Fibroblast of villous mesenchyme (primary cell): ENCODE data around the gene SLC39A8. TPM values are rescaled to one million over a fixed set of nuclear protein-coding genes. Genes with fewer than 3 reads are reported as not detected.

Experiments used
- DNase-seq: peaks from one replicate; pipeline ENCODE4 v3.0.0-alpha.2; 2010; ENCODE audit warnings: low read depth
- H3K4me3 ChIP-seq: 2 replicates; pipeline ENCODE4 v1.5.1; 2011; ENCODE audit warnings: low read depth, mild to moderate bottlenecking, low read length
- CTCF ChIP-seq: IDR thresholded peaks from 2 replicates; pipeline ENCODE4 v1.5.1; 2012; ENCODE audit warnings: low read depth, mild to moderate bottlenecking, low read length; ENCODE audit not compliant: insufficient read depth
- total RNA-seq: library from RNA; depleted of rRNA; stranded (reverse); fragments of >200 nt; gene quantifications from 2 replicates; pipeline ENCODE4 v1.2.3, GENCODE V29; 2012

SLC39A8 gene
- total RNA-seq, 1 donor = 38.4 TPM

DNA sequence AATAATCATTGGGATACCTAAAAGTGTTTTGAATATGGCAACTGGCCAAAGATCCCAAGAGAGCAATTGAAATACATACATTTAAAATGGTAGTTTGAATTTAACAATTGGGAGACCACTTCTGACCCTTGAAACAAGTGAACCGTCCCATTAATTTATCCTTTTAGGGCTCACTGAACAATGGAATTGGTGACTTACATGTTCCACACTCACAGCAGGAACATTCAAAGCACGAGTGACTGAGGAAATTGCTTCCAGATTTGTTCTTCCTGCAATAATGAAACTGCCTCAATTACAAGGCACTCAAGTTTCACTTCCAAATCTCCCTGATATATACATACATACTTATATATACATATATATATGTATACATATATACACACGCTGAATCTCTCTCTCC, 20.6 kb downstream of the SLC39A8 start:
- H3K4me3 ChIP-seq = no peak overlapping the region
- DNase-seq = no peak
- TF ChIP-seq CTCF = no peak

GRCh38 chr4:102322736-102323135, 22.5 kb downstream of the SLC39A8 start:
- no peak for TF ChIP-seq CTCF
- no peak overlapping the region for H3K4me3 ChIP-seq
- no peak for DNase-seq

DNA sequence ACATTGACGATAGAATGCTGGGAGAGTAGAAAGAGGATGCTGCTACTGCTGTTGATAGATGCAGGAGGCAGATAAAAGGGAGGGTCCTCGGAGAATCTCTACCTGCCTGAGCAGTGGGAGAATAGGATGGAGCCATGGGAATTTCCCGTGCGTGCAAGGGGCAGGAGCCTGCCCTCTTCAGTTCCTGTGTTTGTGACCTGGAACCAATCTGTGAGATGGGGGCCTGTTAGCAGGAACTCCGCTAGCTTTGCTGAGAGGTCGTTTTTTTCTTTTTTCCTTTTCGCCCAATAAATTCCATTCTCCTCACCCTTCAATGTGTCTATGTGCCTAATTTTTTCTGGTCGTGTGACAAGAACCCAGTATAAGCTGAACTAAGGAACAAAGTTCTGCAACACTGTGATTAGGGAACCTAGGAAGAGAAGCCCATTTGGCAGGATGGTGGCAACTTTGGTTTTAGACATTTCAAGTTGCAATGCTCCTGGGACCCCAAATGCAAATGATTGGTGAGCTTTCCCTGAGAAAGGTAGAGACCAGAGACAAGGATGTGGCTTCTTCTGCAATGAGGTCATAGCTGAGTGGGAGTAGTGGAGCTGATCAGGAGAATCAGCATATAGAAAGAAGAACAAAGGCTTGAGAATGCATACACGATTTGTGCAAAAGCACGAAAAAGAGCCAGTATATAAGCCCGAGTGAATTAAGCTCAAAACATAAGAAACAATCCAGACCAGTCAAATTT, 23.9 kb downstream of the SLC39A8 start:
- no peak for DNase-seq
- H3K4me3 ChIP-seq = no peak overlapping the region
- TF ChIP-seq CTCF = no peak

DNA sequence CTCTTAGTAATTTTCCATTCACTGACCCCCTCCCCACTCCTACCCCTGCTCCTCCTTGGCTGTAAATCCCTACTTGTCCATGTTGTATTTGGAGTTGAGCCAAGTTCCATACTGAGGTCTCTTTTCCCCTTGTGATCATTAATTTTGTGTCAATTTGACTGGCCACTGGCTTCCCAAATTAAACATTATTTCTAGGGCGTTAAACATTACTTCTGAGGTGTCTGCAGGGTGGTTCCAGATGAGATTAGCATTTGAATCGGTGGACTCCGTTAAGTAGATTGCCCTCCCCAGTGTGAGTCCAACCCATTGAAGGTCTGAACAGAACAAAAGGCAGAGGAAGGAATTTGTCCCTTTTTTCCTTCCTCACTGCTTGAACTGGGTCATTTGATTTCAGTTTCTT, 25.7 kb downstream of the SLC39A8 start:
- DNase-seq = no peak
- no peak for TF ChIP-seq CTCF
- H3K4me3 ChIP-seq = no peak overlapping the region

DNA sequence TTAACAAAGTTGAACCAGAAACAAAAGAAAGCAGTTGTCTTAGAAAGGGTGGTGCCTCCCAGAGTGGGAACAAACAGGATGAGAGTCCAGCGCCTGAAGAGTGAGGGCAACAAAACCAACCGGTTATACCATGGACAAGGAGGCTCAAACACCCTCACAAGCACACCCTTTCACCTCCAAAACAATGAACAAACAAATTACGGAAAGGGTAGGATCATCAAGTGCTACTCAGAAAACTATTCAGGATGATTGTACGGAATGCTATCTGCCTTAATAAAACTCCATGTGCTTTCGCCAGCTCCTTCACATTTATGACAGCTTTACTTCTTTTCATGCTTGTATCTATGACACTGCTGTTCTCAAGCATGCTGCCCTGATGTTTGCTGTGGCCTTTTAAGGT, 26.8 kb downstream of the SLC39A8 start:
- H3K4me3 ChIP-seq = no peak overlapping the region
- TF ChIP-seq CTCF = no peak
- DNase-seq = no peak

DNA sequence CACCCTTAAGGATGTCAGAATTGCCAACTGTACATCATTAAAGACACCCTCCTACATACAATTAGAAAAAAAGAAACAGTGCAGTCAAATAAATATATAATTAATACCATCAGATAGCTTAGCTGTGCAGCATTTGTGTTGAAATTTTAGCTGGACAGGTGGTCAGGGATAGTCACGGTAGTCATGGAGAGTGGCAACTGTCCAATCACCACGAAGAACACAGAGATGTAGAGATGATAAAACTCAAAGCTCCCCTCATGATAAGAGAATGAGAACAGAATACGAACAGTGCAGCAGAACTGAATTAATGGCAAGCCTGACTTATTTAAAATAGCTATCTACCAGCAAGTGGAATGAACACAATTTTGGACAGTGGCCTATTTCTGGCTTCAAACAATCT, 27.2 kb downstream of the SLC39A8 start:
- no peak overlapping the region for H3K4me3 ChIP-seq
- no peak for DNase-seq
- no peak for TF ChIP-seq CTCF

DNA sequence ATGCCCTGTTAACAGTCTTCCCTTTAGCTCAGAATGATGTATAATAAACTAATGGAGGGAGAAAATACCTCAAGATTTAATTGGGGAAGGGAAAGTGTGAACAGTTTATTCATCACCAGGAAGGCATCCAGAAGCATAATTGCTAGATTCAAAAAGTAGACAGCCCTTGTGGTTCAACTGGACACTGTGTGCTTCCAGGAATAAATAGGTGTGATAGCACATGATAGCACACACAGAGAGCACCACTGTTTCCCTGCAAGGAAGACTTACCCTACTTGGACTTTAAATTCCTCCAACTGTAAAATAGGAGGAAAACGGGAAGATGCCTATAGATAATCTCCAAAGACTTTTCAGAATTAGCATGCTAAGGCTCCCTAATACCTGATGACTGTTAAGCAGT, 27.8 kb downstream of the SLC39A8 start:
- no peak overlapping the region for H3K4me3 ChIP-seq
- no peak for TF ChIP-seq CTCF
- DNase-seq = no peak
